ENCODE results near the gene CATSPER3.

Gene CATSPER3

GRCh38 chr5:134967607-134968006 lies at the start of gene CATSPER3:
Gene CATSPER3, plus strand, starts transcription at chr5:134967907. Its CDS starts 85 bp downstream, at chr5:134967992.
- DNase-seq = no peak

GRCh38 chr5:134918861-134919260 lies 48.8 kb upstream of the CATSPER3 start:
- no peak for DNase-seq

GRCh38 chr5:134920848-134921575 lies 46.7 kb upstream of the CATSPER3 start:
- DNase-seq = no peak

GRCh38 chr5:134932508-134932907 lies 35.2 kb upstream of the CATSPER3 start:
- no peak for DNase-seq

GRCh38 chr5:134934202-134934601 lies 33.5 kb upstream of the CATSPER3 start:
- DNase-seq = no peak

- no peak for DNase-seq
Observed at GRCh38 chr5:134935711-134936602, 31.8 kb upstream of the CATSPER3 start.

GRCh38 chr5:134937526-134937925 lies 30.2 kb upstream of the CATSPER3 start:
- no peak for DNase-seq

- DNase-seq = no peak
Observed at GRCh38 chr5:134938030-134938429, 29.7 kb upstream of the CATSPER3 start.

- no peak for DNase-seq
Observed at GRCh38 chr5:134939500-134939899, 28.2 kb upstream of the CATSPER3 start.

GRCh38 chr5:134943547-134943946 lies 24.2 kb upstream of the CATSPER3 start:
- DNase-seq = no peak

- no peak for DNase-seq
Observed at GRCh38 chr5:134944630-134945029, 23.1 kb upstream of the CATSPER3 start.

- DNase-seq = no peak
Observed at GRCh38 chr5:134945041-134945440, 22.7 kb upstream of the CATSPER3 start.

GRCh38 chr5:134948911-134949310 lies 18.8 kb upstream of the CATSPER3 start:
- DNase-seq = peak; percentile 46

- DNase-seq = no peak
Observed at GRCh38 chr5:134949316-134949715, 18.4 kb upstream of the CATSPER3 start.

- no peak for DNase-seq
Observed at GRCh38 chr5:134957920-134958608, 9.6 kb upstream of the CATSPER3 start.

- no peak for DNase-seq
Observed at GRCh38 chr5:134958755-134959154, 9.0 kb upstream of the CATSPER3 start.

- no peak for DNase-seq
Observed at GRCh38 chr5:134963098-134963497, 4.6 kb upstream of the CATSPER3 start.

- DNase-seq = no peak
Observed at GRCh38 chr5:134964359-134965270, 3.1 kb upstream of the CATSPER3 start.

GRCh38 chr5:134965271-134965825 lies 2.4 kb upstream of the CATSPER3 start:
- no peak for DNase-seq

- DNase-seq = no peak
Observed at GRCh38 chr5:134968055-134968454, 348 bp downstream of the CATSPER3 start.

GRCh38 chr5:134969166-134969565 lies 1.5 kb downstream of the CATSPER3 start:
- DNase-seq = no peak

Measured in right forelimb (tissue), 1 donor.